Type B pancreatic cell (in vitro differentiated cells): ENCODE data around the gene TP53. TPM values are rescaled to one million over a fixed set of nuclear protein-coding genes. Genes with fewer than 3 reads are reported as not detected.

Source experiments
- DNase-seq: peaks from one replicate; pipeline ENCODE4 v3.0.0; 2021; ENCODE audit warnings: mixed read lengths; ENCODE audit not compliant: unreplicated experiment; ENCODE audit errors: extremely low spot score
- H3K27ac Mint-ChIP-seq: 2 replicates; pipeline ENCODE4 v1.8.0; 2021; ENCODE audit warnings: mild to moderate bottlenecking, mixed read lengths
- H3K27me3 Mint-ChIP-seq: 2 replicates; pipeline ENCODE4 v1.8.0; 2021; ENCODE audit warnings: mixed read lengths
- H3K36me3 Mint-ChIP-seq: 2 replicates; pipeline ENCODE4 v1.8.0; 2021; ENCODE audit warnings: mixed read lengths
- H3K4me1 Mint-ChIP-seq: one replicate; pipeline ENCODE4 v1.8.0; 2021; ENCODE audit warnings: mixed read lengths; ENCODE audit not compliant: unreplicated experiment
- H3K4me3 Mint-ChIP-seq: 2 replicates; pipeline ENCODE4 v1.8.0; 2021; ENCODE audit warnings: mild to moderate bottlenecking, mixed read lengths
- H3K9me3 Mint-ChIP-seq: 2 replicates; pipeline ENCODE4 v1.8.0; 2021; ENCODE audit warnings: mixed read lengths
- total RNA-seq: library from RNA; stranded (reverse); gene quantifications from 2 replicates; pipeline ENCODE4 v1.2.1, GENCODE V29; 2021; ENCODE audit warnings: low replicate concordance
- TF ChIP-seq, protein P1 (sequence below): fragments of 200-600 bp; sonication (generic); conservative IDR thresholded peaks from 2 replicates; pipeline ENCODE4 v1.5.0; 2021; ENCODE audit warnings: antibody characterized with exemption, mild to moderate bottlenecking

The TP53 gene
- total RNA-seq, 1 donor from 2014 or later: 123 TPM

GRCh38 chr17:7634384-7634783 is 52.9 kb downstream of the TP53 start:
- H3K4me1 Mint-ChIP-seq: peaks cover 10% of the 10 kb centered on the region
- no peak for DNase-seq
- TF ChIP-seq, protein P1, sequence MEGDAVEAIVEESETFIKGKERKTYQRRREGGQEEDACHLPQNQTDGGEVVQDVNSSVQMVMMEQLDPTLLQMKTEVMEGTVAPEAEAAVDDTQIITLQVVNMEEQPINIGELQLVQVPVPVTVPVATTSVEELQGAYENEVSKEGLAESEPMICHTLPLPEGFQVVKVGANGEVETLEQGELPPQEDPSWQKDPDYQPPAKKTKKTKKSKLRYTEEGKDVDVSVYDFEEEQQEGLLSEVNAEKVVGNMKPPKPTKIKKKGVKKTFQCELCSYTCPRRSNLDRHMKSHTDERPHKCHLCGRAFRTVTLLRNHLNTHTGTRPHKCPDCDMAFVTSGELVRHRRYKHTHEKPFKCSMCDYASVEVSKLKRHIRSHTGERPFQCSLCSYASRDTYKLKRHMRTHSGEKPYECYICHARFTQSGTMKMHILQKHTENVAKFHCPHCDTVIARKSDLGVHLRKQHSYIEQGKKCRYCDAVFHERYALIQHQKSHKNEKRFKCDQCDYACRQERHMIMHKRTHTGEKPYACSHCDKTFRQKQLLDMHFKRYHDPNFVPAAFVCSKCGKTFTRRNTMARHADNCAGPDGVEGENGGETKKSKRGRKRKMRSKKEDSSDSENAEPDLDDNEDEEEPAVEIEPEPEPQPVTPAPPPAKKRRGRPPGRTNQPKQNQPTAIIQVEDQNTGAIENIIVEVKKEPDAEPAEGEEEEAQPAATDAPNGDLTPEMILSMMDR: peak; percentile 75
- H3K36me3 Mint-ChIP-seq: no peaks in the 10 kb centered on the region
- H3K9me3 Mint-ChIP-seq: no peaks in the 10 kb centered on the region
- H3K27me3 Mint-ChIP-seq: no peaks in the 10 kb centered on the region
- no peak overlapping the region for H3K27ac Mint-ChIP-seq
- no peak overlapping the region for H3K4me3 Mint-ChIP-seq

- TF ChIP-seq, protein P1: no peak
- DNase-seq: no peak
- Mint-ChIP-seq H3K27ac (no peak overlapping the region), H3K36me3 (no peaks in the 10 kb centered on the region), H3K9me3 (no peaks in the 10 kb centered on the region), H3K4me3 (no peak overlapping the region), H3K4me1 (peaks cover 10% of the 10 kb centered on the region), H3K27me3 (no peaks in the 10 kb centered on the region)
These were observed 54.2 kb downstream of the TP53 start for GRCh38 chr17:7633093-7633492.

DNA sequence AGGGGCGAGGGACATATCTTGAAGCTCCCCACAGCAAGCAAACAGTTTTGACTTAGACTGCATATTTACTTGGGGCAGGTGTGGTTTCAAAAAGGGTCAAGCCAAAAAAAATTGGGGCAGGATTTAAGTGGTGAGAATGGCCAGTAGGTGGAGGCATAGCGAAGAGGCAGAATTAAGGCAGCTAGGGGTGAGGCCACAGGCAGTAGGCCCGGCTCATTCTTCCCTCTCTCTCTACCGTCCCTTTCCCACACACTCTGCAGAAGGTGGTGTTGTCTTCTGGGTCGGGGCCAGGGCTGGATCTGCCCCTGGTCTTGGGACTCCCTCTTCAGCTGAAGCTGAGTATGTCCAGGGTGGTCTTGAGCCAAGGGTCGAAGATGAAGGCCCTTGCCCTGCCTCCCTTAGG is 54.8 kb downstream of the TP53 start:
- DNase-seq: no peak
- TF ChIP-seq, protein P1: peak; percentile 64

GRCh38 chr17:7631398-7632380 is 55.6 kb downstream of the TP53 start:
- H3K27me3 Mint-ChIP-seq: no peaks in the 10 kb centered on the region
- peaks cover 13% of the 10 kb centered on the region for H3K4me1 Mint-ChIP-seq
- DNase-seq: no peak
- H3K27ac Mint-ChIP-seq: no peak overlapping the region
- no peaks in the 10 kb centered on the region for H3K36me3 Mint-ChIP-seq
- no peaks in the 10 kb centered on the region for H3K9me3 Mint-ChIP-seq
- no peak overlapping the region for H3K4me3 Mint-ChIP-seq
- TF ChIP-seq, protein P1: no peak

More for the DNA sequence above, 54.8 kb downstream of the TP53 start:
- Mint-ChIP-seq H3K4me3 (no peak overlapping the region), H3K4me1 (peaks cover 10% of the 10 kb centered on the region), H3K27ac (no peak overlapping the region), H3K27me3 (no peaks in the 10 kb centered on the region), H3K9me3 (no peaks in the 10 kb centered on the region), H3K36me3 (no peaks in the 10 kb centered on the region)

- DNase-seq: no peak
These were observed 57.2 kb downstream of the TP53 start, which contains the start of gene SHBG for GRCh38 chr17:7629939-7630571. Gene SHBG, plus strand, starts transcription at chr17:7630135. Its CDS starts 38 bp downstream, at chr17:7630173.

More at GRCh38 chr17:7629939-7630571, 57.2 kb downstream of the TP53 start, which contains the start of gene SHBG:
- Mint-ChIP-seq H3K36me3 (peaks cover 4% of the 10 kb centered on the region), H3K4me1 (peaks cover 5% of the 10 kb centered on the region), H3K27ac (peak within 1 kb of the TSS; percentile 82), H3K9me3 (no peaks in the 10 kb centered on the region), H3K27me3 (no peaks in the 10 kb centered on the region), H3K4me3 (peak within 1 kb of the TSS; percentile 6)
- TF ChIP-seq, protein P1: no peak
